OCI-LY7 (cell line): ENCODE measurements around the gene RPS14.

Experiments used
- CTCF ChIP-seq: fragments of 200-600 bp; sonication (generic); conservative IDR thresholded peaks from 2 replicates; pipeline ENCODE4 v1.5.1; 2014; ENCODE audit warnings: mild to moderate bottlenecking, antibody characterized with exemption, low read length, moderate library complexity, mixed read lengths
- EZH2phosphoT487 ChIP-seq: fragments of 200-600 bp; sonication (generic); IDR thresholded peaks from 2 replicates; pipeline ENCODE4 v1.6.1; 2018; ENCODE audit warnings: low read depth, borderline replicate concordance, mild to moderate bottlenecking, mixed run types, antibody characterized with exemption, low read length, moderate library complexity, mixed read lengths

GRCh38 chr5:150431574-150431973 is 18.0 kb downstream of the RPS14 start:
- no peak for TF ChIP-seq CTCF
- no peak for TF ChIP-seq EZH2phosphoT487
